Subcutaneous abdominal adipose tissue (tissue), 5 donors: ENCODE measurements around the gene ALK.

Experiments
- H3K27ac ChIP-seq: one replicate; pipeline ENCODE4 v1.7.0; 2013; ENCODE audit warnings: low read depth, mild to moderate bottlenecking, inconsistent platforms, low read length, moderate library complexity
- H3K27me3 ChIP-seq, 5 donors: one replicate each; pipeline ENCODE4 v1.7.0; 2013; ENCODE audit warnings: low read length in 5 of 5, inconsistent platforms in 1 of 5; ENCODE audit not compliant: control insufficient read depth in 5 of 5, insufficient read depth in 4 of 5
- H3K36me3 ChIP-seq, 5 donors: one replicate each; pipeline ENCODE4 v1.7.0; 2013; ENCODE audit warnings: low read length in 5 of 5; ENCODE audit not compliant: control insufficient read depth in 5 of 5, insufficient read depth in 5 of 5
- H3K4me1 ChIP-seq, 5 donors: one replicate each; pipeline ENCODE4 v1.7.0; 2013; ENCODE audit warnings: low read length in 5 of 5, mild to moderate bottlenecking in 3 of 5, moderate library complexity in 1 of 5; ENCODE audit not compliant: control insufficient read depth in 5 of 5, insufficient read depth in 5 of 5
- H3K4me3 ChIP-seq, 5 donors: one replicate each; pipeline ENCODE4 v1.7.0; 2013; ENCODE audit warnings: low read length in 5 of 5, low read depth in 1 of 5
- H3K9ac ChIP-seq, 5 donors: one replicate each; pipeline ENCODE4 v1.7.0; 2013; ENCODE audit warnings: low read length in 5 of 5, mild to moderate bottlenecking in 4 of 5, moderate library complexity in 3 of 5
- H3K9me3 ChIP-seq, 5 donors: one replicate each; pipeline ENCODE4 v1.7.0; 2013; ENCODE audit warnings: low read length in 5 of 5; ENCODE audit not compliant: control insufficient read depth in 5 of 5
- donor health status: healthy.
- donor health status: healthy.
- donor health status: healthy.
- donor health status: healthy.
- donor health status: healthy.

ALK gene

DNA sequence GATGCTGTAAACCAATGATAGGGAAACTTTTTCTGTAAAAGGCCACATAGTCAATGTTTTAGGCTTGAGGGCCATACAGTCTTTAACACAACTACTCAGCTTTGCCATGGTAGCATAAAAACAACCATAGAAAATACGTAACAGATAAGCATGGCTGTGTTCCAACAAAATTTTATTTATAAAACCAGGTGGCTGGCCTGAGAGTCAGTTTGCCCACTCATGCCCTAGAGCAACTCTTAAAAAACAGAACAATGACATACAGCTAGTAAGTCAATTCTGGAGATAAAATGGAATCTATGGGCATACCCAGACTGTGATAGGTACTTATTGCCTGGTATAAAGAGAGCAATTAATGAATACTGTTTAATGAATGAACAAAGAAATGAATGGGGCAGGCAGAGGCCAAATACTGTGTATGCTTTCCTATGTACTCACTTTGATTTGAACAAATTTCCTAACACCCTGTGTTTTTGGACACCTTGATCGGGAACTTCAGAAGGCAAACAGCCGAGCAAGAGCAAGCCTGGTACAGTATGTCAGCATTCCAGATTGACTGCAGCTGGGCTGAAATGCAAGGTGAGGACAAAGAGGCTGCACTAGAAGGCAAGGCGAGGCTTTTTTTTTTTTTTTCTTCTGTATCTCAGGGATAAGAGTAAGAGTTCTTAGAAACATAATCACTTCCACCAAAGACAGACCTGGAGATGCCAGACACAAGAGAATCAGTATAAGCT, 490.8 kb downstream of the ALK start:
- H3K9ac ChIP-seq: no peak overlapping the region
- H3K4me1 ChIP-seq: no peaks in the 10 kb centered on the region
- no peaks in the 10 kb centered on the region for H3K27me3 ChIP-seq
- no peak overlapping the region for H3K4me3 ChIP-seq
- H3K9me3 ChIP-seq: peaks cover 0 to 8% (median 2%) of the 10 kb centered on the region in 5 donors
- no peaks in the 10 kb centered on the region for H3K36me3 ChIP-seq
- no peak overlapping the region for H3K27ac ChIP-seq

DNA sequence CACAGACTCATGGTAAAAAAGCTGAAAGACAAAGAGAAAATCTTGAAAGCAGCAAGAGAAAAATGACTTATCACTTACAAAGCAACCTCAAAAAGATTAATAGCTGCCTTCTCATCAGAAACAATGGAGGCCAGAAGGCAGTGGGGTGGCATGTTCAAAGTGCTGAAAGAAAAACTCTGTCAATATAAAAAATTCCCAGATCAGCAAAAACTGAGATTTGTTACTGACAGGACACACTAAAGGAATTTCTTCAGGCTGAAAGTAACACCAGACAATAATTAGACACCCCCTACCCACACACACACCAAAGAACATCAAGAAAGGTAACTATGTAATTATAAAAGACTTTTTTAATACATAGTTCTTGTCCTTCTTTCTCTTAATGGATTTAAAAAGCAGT, 495.0 kb downstream of the ALK start:
- peaks cover 0 to 4% (median 0%) of the 10 kb centered on the region in 5 donors for H3K4me1 ChIP-seq
- H3K27me3 ChIP-seq: no peaks in the 10 kb centered on the region
- H3K27ac ChIP-seq: no peak overlapping the region
- no peaks in the 10 kb centered on the region for H3K36me3 ChIP-seq
- no peak overlapping the region for H3K9ac ChIP-seq
- peaks cover 0 to 12% (median 3%) of the 10 kb centered on the region in 5 donors for H3K9me3 ChIP-seq
- H3K4me3 ChIP-seq: no peak overlapping the region

DNA sequence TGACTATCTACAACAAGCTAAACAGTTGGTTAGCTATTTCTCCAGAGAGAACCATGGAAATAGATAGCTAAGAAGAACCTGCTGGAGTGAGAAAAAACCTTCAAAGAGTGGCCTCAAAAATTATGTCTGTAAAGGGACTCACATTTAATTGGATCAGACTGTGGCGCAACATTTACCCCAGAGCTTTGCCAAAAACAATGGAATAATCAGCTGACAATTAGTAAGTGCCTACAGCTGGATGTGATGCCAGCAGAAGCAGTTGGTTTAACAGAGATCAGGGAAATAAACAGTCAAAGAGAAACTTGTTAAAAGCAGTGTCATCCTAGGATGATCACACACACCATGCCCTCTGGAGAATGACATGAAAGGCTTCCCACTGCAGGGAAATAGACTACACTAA, 495.5 kb downstream of the ALK start:
- H3K9ac ChIP-seq: no peak overlapping the region

DNA sequence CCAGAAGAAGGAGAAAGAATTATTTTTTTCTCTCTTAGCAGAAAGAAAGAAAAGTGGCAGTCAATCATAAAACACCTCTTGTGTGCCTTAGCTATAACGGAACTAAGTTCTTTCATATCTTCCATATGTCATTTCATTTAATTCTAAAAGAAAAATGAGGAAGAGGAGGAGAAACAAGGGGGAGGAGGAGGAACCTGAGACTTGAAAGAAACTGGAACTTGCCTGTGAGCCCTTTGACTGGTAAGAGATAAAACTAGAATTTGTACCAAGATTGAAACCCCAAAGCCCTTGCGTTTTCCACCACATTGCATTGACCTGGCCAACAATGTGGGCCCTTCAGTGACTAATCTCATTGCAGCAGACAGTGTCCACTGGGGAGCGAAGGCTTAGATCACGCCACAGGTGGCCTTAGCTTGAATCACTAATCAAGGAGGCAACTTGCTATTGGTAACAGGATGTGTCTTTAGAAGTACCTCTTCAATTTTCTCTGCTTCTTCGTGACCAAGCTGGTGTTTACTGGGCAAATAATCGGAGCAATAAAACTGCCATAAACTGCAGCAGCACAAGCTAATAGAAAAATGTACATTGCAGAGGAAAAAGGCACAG, 498.2 kb downstream of the ALK start:
- no peak overlapping the region for H3K9ac ChIP-seq

More for the DNA sequence above, 495.5 kb downstream of the ALK start:
- H3K27ac ChIP-seq: no peak overlapping the region
- no peaks in the 10 kb centered on the region for H3K27me3 ChIP-seq
- H3K9me3 ChIP-seq: peaks cover 0 to 12% (median 3%) of the 10 kb centered on the region in 5 donors
- no peaks in the 10 kb centered on the region for H3K36me3 ChIP-seq
- no peak overlapping the region for H3K4me3 ChIP-seq
- peaks cover 0 to 8% (median 2%) of the 10 kb centered on the region in 5 donors for H3K4me1 ChIP-seq

DNA sequence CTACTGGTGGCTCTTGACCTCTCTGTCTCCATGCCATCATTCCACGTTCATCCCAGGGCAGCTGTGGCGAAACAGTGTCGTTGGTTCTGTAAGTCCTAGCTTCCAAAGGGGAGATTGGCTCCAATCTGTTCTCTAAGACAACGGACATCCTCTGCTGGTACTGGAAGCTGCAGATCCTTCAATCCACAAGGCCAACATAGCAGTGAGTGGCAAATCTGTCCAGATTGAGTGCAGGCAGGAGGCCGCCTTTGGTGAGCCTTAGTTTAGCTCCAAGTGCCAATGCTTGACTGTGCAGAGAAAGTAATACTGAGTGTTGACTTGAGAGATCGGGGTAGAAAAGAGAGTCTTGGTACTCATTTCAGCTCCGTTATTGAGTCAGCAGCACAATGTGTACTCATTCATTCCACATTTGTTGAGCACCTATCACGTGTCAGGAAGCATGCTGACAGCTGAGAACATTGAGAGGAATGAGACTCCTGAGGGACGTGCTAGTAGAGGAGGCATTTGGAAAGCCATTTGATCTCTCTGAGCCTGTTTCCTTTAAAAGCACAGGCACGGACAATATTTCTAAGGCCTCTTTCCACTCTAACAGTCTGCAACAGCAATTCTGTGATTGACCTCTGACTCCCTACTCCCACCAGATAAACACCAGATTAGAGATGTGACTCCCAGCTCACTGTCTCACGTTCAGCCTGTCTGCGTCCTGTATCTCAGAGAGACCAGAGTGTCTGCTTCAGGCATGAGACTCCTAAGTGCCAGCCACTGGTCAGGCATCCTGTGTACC, 500.2 kb downstream of the ALK start:
- H3K36me3 ChIP-seq: no peaks in the 10 kb centered on the region
- no peak overlapping the region for H3K4me3 ChIP-seq
- H3K9ac ChIP-seq: no peak overlapping the region
- H3K9me3 ChIP-seq: peaks cover 0 to 11% (median 3%) of the 10 kb centered on the region in 5 donors
- peaks cover 0 to 27% (median 2%) of the 10 kb centered on the region in 5 donors for H3K4me1 ChIP-seq
- no peak overlapping the region for H3K27ac ChIP-seq
- H3K27me3 ChIP-seq: no peaks in the 10 kb centered on the region

More for the DNA sequence above, 498.2 kb downstream of the ALK start:
- H3K4me3 ChIP-seq: no peak overlapping the region
- no peak overlapping the region for H3K27ac ChIP-seq
- H3K4me1 ChIP-seq: peaks cover 0 to 18% (median 2%) of the 10 kb centered on the region in 5 donors
- no peaks in the 10 kb centered on the region for H3K27me3 ChIP-seq
- no peaks in the 10 kb centered on the region for H3K36me3 ChIP-seq
- peaks cover 0 to 12% (median 3%) of the 10 kb centered on the region in 5 donors for H3K9me3 ChIP-seq

DNA sequence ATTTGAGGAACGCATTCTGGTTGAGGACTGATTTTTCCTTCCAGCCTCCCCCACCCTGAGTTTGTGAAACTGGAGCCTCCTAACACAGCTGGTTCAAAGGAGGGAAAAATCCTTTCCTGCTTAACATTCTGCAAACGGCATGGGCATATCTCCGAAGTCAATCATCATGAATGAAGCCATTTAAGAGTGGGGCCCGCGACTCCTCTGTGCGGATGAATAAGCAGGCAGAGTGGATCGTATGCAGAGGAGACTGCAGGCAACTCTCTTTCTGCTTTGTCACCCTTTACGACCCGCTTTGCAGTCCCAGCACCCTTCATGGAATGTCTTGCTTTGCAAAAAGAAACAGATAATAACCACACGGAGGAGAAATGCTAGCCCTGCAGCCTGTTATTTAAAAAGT, 500.9 kb downstream of the ALK start:
- H3K4me3 ChIP-seq: no peak overlapping the region
- H3K9me3 ChIP-seq: peaks cover 0 to 3% (median 0%) of the 10 kb centered on the region in 5 donors
- no peaks in the 10 kb centered on the region for H3K36me3 ChIP-seq
- no peaks in the 10 kb centered on the region for H3K27me3 ChIP-seq
- H3K9ac ChIP-seq: no peak overlapping the region
- H3K4me1 ChIP-seq: peaks cover 0 to 27% (median 2%) of the 10 kb centered on the region in 5 donors
- H3K27ac ChIP-seq: no peak overlapping the region

DNA sequence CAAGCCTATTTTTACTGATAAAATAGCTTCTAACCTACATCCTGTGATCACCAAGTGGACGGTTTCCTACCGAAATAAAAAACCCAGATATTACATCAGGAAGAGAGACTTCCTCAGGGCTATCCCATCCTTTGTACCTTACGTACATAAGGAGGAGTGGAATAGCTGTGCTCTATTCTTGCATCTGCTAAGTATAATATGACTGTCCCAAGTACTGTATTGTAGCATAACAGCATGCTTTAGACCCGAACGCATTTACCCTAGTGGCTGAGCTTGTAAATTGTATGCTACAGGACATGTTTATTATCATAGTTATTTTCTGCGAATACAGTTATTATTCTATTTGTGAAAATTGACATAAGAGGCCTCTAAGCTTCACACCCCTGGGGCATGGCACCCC, 503.8 kb downstream of the ALK start:
- H3K27me3 ChIP-seq: no peaks in the 10 kb centered on the region
- no peak overlapping the region for H3K27ac ChIP-seq
- H3K4me1 ChIP-seq: peaks cover 0 to 27% (median 2%) of the 10 kb centered on the region in 5 donors
- H3K9ac ChIP-seq: no peak overlapping the region
- H3K9me3 ChIP-seq: no peaks in the 10 kb centered on the region
- H3K36me3 ChIP-seq: no peaks in the 10 kb centered on the region
- no peak overlapping the region for H3K4me3 ChIP-seq

DNA sequence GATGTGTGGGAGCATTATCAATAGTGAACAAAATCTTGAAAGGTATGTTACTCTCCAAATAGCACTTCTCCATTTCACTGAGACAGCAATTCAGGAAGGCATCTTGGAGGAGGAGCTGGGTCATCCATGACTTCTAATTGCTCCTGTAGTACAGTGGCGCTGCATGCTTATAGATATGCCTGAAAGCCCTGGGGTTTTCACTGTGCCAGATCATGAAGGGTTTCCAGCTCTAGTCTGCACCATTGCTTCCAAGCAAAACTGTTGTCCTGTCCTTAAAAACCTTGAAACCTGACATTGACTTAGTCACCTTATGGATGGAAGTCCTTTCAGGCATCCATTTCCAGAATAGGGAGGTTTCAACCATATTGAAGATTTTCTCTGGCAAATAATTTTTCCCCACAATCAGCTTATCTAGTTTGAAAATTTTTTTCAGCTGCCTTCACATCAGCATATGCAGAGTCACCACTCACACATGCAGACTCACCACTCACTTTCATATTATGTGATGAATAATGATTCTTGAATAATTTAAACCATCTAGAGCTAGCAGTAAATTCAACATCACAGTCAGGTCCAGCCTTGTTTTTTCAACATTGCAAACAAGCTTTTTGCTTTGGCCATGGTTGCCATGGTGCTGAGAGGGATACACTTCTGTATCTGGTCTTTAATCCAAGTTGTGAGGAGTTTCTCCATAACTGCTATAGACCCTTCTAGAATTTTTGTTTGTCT, 509.0 kb downstream of the ALK start:
- no peaks in the 10 kb centered on the region for H3K27me3 ChIP-seq
- no peak overlapping the region for H3K4me3 ChIP-seq
- H3K4me1 ChIP-seq: peaks cover 0 to 1% (median 0%) of the 10 kb centered on the region in 5 donors
- no peak overlapping the region for H3K9ac ChIP-seq
- H3K27ac ChIP-seq: no peak overlapping the region
- no peaks in the 10 kb centered on the region for H3K36me3 ChIP-seq
- H3K9me3 ChIP-seq: no peaks in the 10 kb centered on the region

DNA sequence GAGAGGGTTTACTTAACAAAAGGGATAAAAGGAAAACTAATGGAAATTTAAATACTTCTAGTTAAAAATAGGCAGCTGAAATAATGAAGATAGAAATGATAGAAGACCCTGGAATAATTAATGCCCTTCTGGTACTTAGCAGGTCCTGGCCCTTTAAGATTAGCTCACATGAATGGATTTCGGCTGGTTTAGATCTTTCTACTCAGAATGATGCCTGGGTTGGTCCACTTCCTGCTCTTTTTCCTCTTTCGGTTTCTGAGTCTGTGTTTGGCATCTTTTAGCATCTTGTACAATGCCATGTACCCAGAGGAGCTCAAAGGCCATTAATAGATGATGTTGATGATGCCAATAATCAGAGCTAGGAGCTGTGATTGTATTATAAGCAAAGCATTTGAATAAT, 515.7 kb downstream of the ALK start:
- Histone ChIP-seq H3K36me3 (no peaks in the 10 kb centered on the region), H3K9me3 (no peaks in the 10 kb centered on the region), H3K9ac (no peak overlapping the region), H3K27ac (no peak overlapping the region), H3K4me1 (no peaks in the 10 kb centered on the region), H3K27me3 (peaks cover 0 to 4% (median 0%) of the 10 kb centered on the region in 5 donors), H3K4me3 (no peak overlapping the region)
